HAP-1 (cell line): Measurements from ENCODE around the gene DERA.
A peak's percentile ranks its signal among the peaks of the same experiment; 100 is the strongest.
"Not testable (repeated sequence)": the region's sequence is repeated elsewhere in the genome, so short reads cannot be mapped to it uniquely, and the experiment has no call there.

Source experiments
- DNase-seq, 2 experiments: peaks; one replicate each; pipeline ENCODE4 v3.0.0-alpha.2; 2016 to 2020; ENCODE audit warnings: low spot score in 2 of 2
- H3K27me3 ChIP-seq: fragments of 250-450 bp; sonication (Bioruptor Pico); 2 replicates; pipeline ENCODE4 v1.5.1; 2020; ENCODE audit warnings: low read depth, mild to moderate bottlenecking, moderate library complexity
- H3K36me3 ChIP-seq: fragments of 250-450 bp; sonication (Bioruptor Pico); replicated peaks from 2 replicates; pipeline ENCODE4 v1.5.1; 2020; ENCODE audit warnings: mild to moderate bottlenecking
- H3K4me1 ChIP-seq: fragments of 250-450 bp; sonication (Bioruptor Pico); 2 replicates; pipeline ENCODE4 v1.5.1; 2020; ENCODE audit warnings: mild to moderate bottlenecking
- H3K4me3 ChIP-seq: fragments of 250-450 bp; sonication (Bioruptor Pico); 2 replicates; pipeline ENCODE4 v1.5.1; 2020; ENCODE audit warnings: mild to moderate bottlenecking, moderate library complexity
- H3K9me3 ChIP-seq: fragments of 250-450 bp; sonication (Bioruptor Pico); 2 replicates; pipeline ENCODE4 v1.5.1; 2020; ENCODE audit warnings: mild to moderate bottlenecking, moderate library complexity
- in situ Hi-C: fragments of 300-500 bp; cut with MboI; formaldehyde crosslinking; loops from 3 replicates; pipeline ENCODE4 v1.14.3; 2020; ENCODE audit warnings: low sequenced_read_pairs, inconsistent platforms, mixed read lengths

DERA gene

GRCh38 chr12:16056910-16057309, 145.8 kb downstream of the DERA start:
- H3K9me3 ChIP-seq: no peaks in the 10 kb centered on the region
- in situ Hi-C loops: no loop called here
- no peaks in the 10 kb centered on the region for H3K4me1 ChIP-seq
- no peaks in the 10 kb centered on the region for H3K27me3 ChIP-seq
- no peaks in the 10 kb centered on the region for H3K36me3 ChIP-seq
- H3K4me3 ChIP-seq: no peak overlapping the region
- DNase-seq: no peak

GRCh38 chr12:16057351-16057751, 146.2 kb downstream of the DERA start:
- DNase-seq, H3K36me3 ChIP-seq, H3K9me3 ChIP-seq, in situ Hi-C loops, H3K4me1 ChIP-seq, H3K27me3 ChIP-seq, H3K4me3 ChIP-seq: not testable (repeated sequence)

- H3K4me1 ChIP-seq: no peaks in the 10 kb centered on the region
- no peak overlapping the region for H3K4me3 ChIP-seq
- no peak for DNase-seq
- no peaks in the 10 kb centered on the region; the same call in 1 of the 2 replicates for H3K27me3 ChIP-seq
- H3K9me3 ChIP-seq: no peaks in the 10 kb centered on the region
- in situ Hi-C loops: no loop called here
- H3K36me3 ChIP-seq: no peaks in the 10 kb centered on the region
These were observed 151.5 kb downstream of the DERA start for GRCh38 chr12:16062611-16063010.

- in situ Hi-C loops: no loop called here
- Histone ChIP-seq H3K36me3 (no peaks in the 10 kb centered on the region), H3K4me3 (no peak overlapping the region), H3K27me3 (peaks cover 5% of the 10 kb centered on the region), H3K9me3 (no peaks in the 10 kb centered on the region), H3K4me1 (no peaks in the 10 kb centered on the region)
- DNase-seq: no peak
These were observed 152.6 kb downstream of the DERA start for GRCh38 chr12:16063726-16064125.

- H3K9me3 ChIP-seq: no peaks in the 10 kb centered on the region
- H3K4me3 ChIP-seq: no peak overlapping the region
- H3K36me3 ChIP-seq: no peaks in the 10 kb centered on the region
- no peaks in the 10 kb centered on the region for H3K4me1 ChIP-seq
- in situ Hi-C loops: no loop called here
- peaks cover 5% of the 10 kb centered on the region for H3K27me3 ChIP-seq
- DNase-seq: peak in 1 of 2 experiments; percentile 19
These were observed 159.0 kb downstream of the DERA start for GRCh38 chr12:16070113-16070512.

- no peak for DNase-seq
- H3K4me3 ChIP-seq: no peak overlapping the region
- in situ Hi-C loops: no loop called here
These were observed 161.5 kb downstream of the DERA start for GRCh38 chr12:16072678-16073077.

GRCh38 chr12:16074894-16075293, 163.8 kb downstream of the DERA start:
- Histone ChIP-seq H3K36me3 (no peaks in the 10 kb centered on the region), H3K27me3 (no peaks in the 10 kb centered on the region; the same call in 1 of the 2 replicates), H3K9me3 (no peaks in the 10 kb centered on the region), H3K4me3 (no peak overlapping the region), H3K4me1 (no peaks in the 10 kb centered on the region)
- DNase-seq: no peak
- in situ Hi-C loops: no loop called here

More at GRCh38 chr12:16072678-16073077, 161.5 kb downstream of the DERA start:
- Histone ChIP-seq H3K27me3 (peaks cover 5% of the 10 kb centered on the region), H3K4me1 (no peaks in the 10 kb centered on the region), H3K9me3 (no peaks in the 10 kb centered on the region), H3K36me3 (no peaks in the 10 kb centered on the region)

- in situ Hi-C loops: no loop called here
- no peaks in the 10 kb centered on the region for H3K9me3 ChIP-seq
- H3K4me1 ChIP-seq: no peaks in the 10 kb centered on the region
- H3K4me3 ChIP-seq: no peak overlapping the region
- H3K27me3 ChIP-seq: no peaks in the 10 kb centered on the region
- H3K36me3 ChIP-seq: no peaks in the 10 kb centered on the region
- DNase-seq: no peak
These were observed 164.8 kb downstream of the DERA start for GRCh38 chr12:16075887-16076286.

GRCh38 chr12:16076557-16076956, 165.4 kb downstream of the DERA start:
- Histone ChIP-seq H3K4me3 (no peak overlapping the region), H3K4me1 (no peaks in the 10 kb centered on the region), H3K27me3 (no peaks in the 10 kb centered on the region), H3K9me3 (no peaks in the 10 kb centered on the region), H3K36me3 (no peaks in the 10 kb centered on the region)
- in situ Hi-C loops: no loop called here
- peak in 1 of 2 experiments; percentile 12 for DNase-seq

GRCh38 chr12:16076970-16077522, 165.9 kb downstream of the DERA start:
- Histone ChIP-seq H3K4me1 (no peaks in the 10 kb centered on the region), H3K36me3 (no peaks in the 10 kb centered on the region), H3K4me3 (no peak overlapping the region), H3K9me3 (no peaks in the 10 kb centered on the region), H3K27me3 (no peaks in the 10 kb centered on the region)
- no peak for DNase-seq
- in situ Hi-C loops: no loop called here

GRCh38 chr12:16086462-16086861, 175.3 kb downstream of the DERA start:
- no peak for DNase-seq
- Histone ChIP-seq H3K4me3 (no peak overlapping the region), H3K4me1 (no peaks in the 10 kb centered on the region), H3K27me3 (no peaks in the 10 kb centered on the region), H3K36me3 (no peaks in the 10 kb centered on the region), H3K9me3 (no peaks in the 10 kb centered on the region)
- in situ Hi-C loops: no loop called here

GRCh38 chr12:16086942-16087341, 175.8 kb downstream of the DERA start:
- in situ Hi-C loops: no loop called here
- DNase-seq: no peak

More at GRCh38 chr12:16086942-16087341, 175.8 kb downstream of the DERA start:
- H3K27me3 ChIP-seq: no peaks in the 10 kb centered on the region
- H3K4me1 ChIP-seq: no peaks in the 10 kb centered on the region
- H3K36me3 ChIP-seq: no peaks in the 10 kb centered on the region
- no peaks in the 10 kb centered on the region for H3K9me3 ChIP-seq
- H3K4me3 ChIP-seq: no peak overlapping the region
